ENCODE results near the gene STMN1. TPM values are rescaled to one million over a fixed set of nuclear protein-coding genes. Genes with fewer than 3 reads are reported as not detected.
"Not testable (repeated sequence)": the region's sequence is repeated elsewhere in the genome, so short reads cannot be mapped to it uniquely, and the experiment has no call there.

STMN1 gene
- total and polyA plus RNA-seq, 3 donors from 2014 or later, result 230 to 727 (median 393) TPM

GRCh38 chr1:25936947-25937346, 30.7 kb upstream of the STMN1 start:
- no peak for DNase-seq
- intact Hi-C loops (cut with DNase I; ENCODE audit: low total_unique reads), result no loop called here

GRCh38 chr1:25933479-25934365, 27.5 kb upstream of the STMN1 start:
- 49 to 61% methylated on average over 13 of the region's 13 CpGs for WGBS, 2 donors

More at GRCh38 chr1:25936947-25937346, 30.7 kb upstream of the STMN1 start:
- Histone ChIP-seq H3K9me3 (no peaks in the 10 kb centered on the region), H3K4me3 (no peak overlapping the region), H3K36me3 (ENCODE audit: low read depth, missing control alignments) (no peaks in the 10 kb centered on the region), H3K27ac (no peak overlapping the region), H3K27me3 (no peaks in the 10 kb centered on the region), H3K4me1 (no peaks in the 10 kb centered on the region)
- WGBS, 2 donors, result 75 to 82% methylated on average over 4 of the region's 4 CpGs
- no peak for TF ChIP-seq POLR2A (IDR thresholded peaks at IDR 0.05)
- TF ChIP-seq, protein P1, sequence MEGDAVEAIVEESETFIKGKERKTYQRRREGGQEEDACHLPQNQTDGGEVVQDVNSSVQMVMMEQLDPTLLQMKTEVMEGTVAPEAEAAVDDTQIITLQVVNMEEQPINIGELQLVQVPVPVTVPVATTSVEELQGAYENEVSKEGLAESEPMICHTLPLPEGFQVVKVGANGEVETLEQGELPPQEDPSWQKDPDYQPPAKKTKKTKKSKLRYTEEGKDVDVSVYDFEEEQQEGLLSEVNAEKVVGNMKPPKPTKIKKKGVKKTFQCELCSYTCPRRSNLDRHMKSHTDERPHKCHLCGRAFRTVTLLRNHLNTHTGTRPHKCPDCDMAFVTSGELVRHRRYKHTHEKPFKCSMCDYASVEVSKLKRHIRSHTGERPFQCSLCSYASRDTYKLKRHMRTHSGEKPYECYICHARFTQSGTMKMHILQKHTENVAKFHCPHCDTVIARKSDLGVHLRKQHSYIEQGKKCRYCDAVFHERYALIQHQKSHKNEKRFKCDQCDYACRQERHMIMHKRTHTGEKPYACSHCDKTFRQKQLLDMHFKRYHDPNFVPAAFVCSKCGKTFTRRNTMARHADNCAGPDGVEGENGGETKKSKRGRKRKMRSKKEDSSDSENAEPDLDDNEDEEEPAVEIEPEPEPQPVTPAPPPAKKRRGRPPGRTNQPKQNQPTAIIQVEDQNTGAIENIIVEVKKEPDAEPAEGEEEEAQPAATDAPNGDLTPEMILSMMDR (IDR thresholded peaks at IDR 0.05), result no peak

GRCh38 chr1:25932811-25933400, 26.7 kb upstream of the STMN1 start:
- H3K4me3 ChIP-seq; intact Hi-C loops (cut with DNase I; ENCODE audit: low total_unique reads); H3K27ac ChIP-seq; H3K27me3 ChIP-seq; H3K9me3 ChIP-seq; H3K36me3 ChIP-seq (ENCODE audit: low read depth, missing control alignments); DNase-seq; H3K4me1 ChIP-seq: not testable (repeated sequence)
- WGBS, 2 donors, result 50 to 60% methylated on average over 12 of the region's 12 CpGs

More at GRCh38 chr1:25933479-25934365, 27.5 kb upstream of the STMN1 start:
- no peaks in the 10 kb centered on the region for H3K9me3 ChIP-seq
- no peaks in the 10 kb centered on the region for H3K27me3 ChIP-seq
- TF ChIP-seq, protein P1 (IDR thresholded peaks at IDR 0.05), result no peak
- no peak for TF ChIP-seq POLR2A (IDR thresholded peaks at IDR 0.05)
- no peak overlapping the region for H3K27ac ChIP-seq
- H3K36me3 ChIP-seq (ENCODE audit: low read depth, missing control alignments), result no peaks in the 10 kb centered on the region
- H3K4me3 ChIP-seq, result no peak overlapping the region
- no peak for DNase-seq
- H3K4me1 ChIP-seq, result no peaks in the 10 kb centered on the region
- intact Hi-C loops (cut with DNase I; ENCODE audit: low total_unique reads), result no loop called here

- no peaks in the 10 kb centered on the region for H3K36me3 ChIP-seq (ENCODE audit: low read depth, missing control alignments)
- H3K27me3 ChIP-seq, result no peaks in the 10 kb centered on the region
- H3K9me3 ChIP-seq, result no peaks in the 10 kb centered on the region
- no peak for TF ChIP-seq POLR2A (IDR thresholded peaks at IDR 0.05)
- TF ChIP-seq, protein P1 (IDR thresholded peaks at IDR 0.05), result no peak
- no peaks in the 10 kb centered on the region for H3K4me1 ChIP-seq
- WGBS, 2 donors, result 83 to 85% methylated on average over 5 of the region's 5 CpGs
- no peak for DNase-seq
- intact Hi-C loops (cut with DNase I; ENCODE audit: low total_unique reads), result no loop called here
- H3K27ac ChIP-seq, result no peak overlapping the region
- H3K4me3 ChIP-seq, result no peak overlapping the region
These were observed 26.1 kb upstream of the STMN1 start for GRCh38 chr1:25932321-25932720.

- no peaks in the 10 kb centered on the region for H3K27me3 ChIP-seq
- no peak overlapping the region for H3K27ac ChIP-seq
- intact Hi-C loops (cut with DNase I; ENCODE audit: low total_unique reads), result no loop called here
- no peaks in the 10 kb centered on the region for H3K36me3 ChIP-seq (ENCODE audit: low read depth, missing control alignments)
- H3K4me1 ChIP-seq, result peaks cover 5% of the 10 kb centered on the region
- TF ChIP-seq, protein P1 (IDR thresholded peaks at IDR 0.05), result no peak
- TF ChIP-seq POLR2A (IDR thresholded peaks at IDR 0.05), result no peak
- no peak overlapping the region for H3K4me3 ChIP-seq
- WGBS, 2 donors, result 79 to 86% methylated on average over 7 of the region's 7 CpGs
- no peaks in the 10 kb centered on the region for H3K9me3 ChIP-seq
- DNase-seq, result no peak
These were observed 22.8 kb upstream of the STMN1 start for GRCh38 chr1:25929016-25929415.
